Activated T-helper 1 cell treated with anti-CD3 and anti-CD28 coated beads, Interleukin-2, amount 50 U/mL, for 16 hours (primary cell): ENCODE results near the gene CCAR1.
"Not testable (repeated sequence)": the region's sequence is repeated elsewhere in the genome, so short reads cannot be mapped to it uniquely, and the experiment has no call there.

Experiments used
- DNase-seq, 2 donors: peaks; one replicate each; pipeline ENCODE4 v3.0.0-alpha.2; 2020; ENCODE audit warnings: low read depth in 1 of 2, low spot score in 1 of 2

The CCAR1 gene

GRCh38 chr10:68827592-68827959, 106.5 kb downstream of the CCAR1 start:
- not testable (repeated sequence) for DNase-seq

- not testable (repeated sequence) for DNase-seq
Observed at GRCh38 chr10:68828083-68828601, 107.1 kb downstream of the CCAR1 start.

GRCh38 chr10:68828833-68829232, 107.8 kb downstream of the CCAR1 start:
- DNase-seq = no peak

- no peak for DNase-seq
Observed at GRCh38 chr10:68829521-68829920, 108.5 kb downstream of the CCAR1 start.

GRCh38 chr10:68829952-68830351, 108.9 kb downstream of the CCAR1 start:
- DNase-seq = no peak

GRCh38 chr10:68831961-68832455, 111.0 kb downstream of the CCAR1 start:
- DNase-seq = no peak

GRCh38 chr10:68832601-68833000, 111.6 kb downstream of the CCAR1 start:
- DNase-seq = no peak

GRCh38 chr10:68837626-68838322, 116.7 kb downstream of the CCAR1 start:
- DNase-seq = no peak

- DNase-seq = not testable (repeated sequence)
Observed at GRCh38 chr10:68840650-68841049, 119.6 kb downstream of the CCAR1 start.
